ENCODE results near the gene HIF3A.

- TF ChIP-seq, protein P1, sequence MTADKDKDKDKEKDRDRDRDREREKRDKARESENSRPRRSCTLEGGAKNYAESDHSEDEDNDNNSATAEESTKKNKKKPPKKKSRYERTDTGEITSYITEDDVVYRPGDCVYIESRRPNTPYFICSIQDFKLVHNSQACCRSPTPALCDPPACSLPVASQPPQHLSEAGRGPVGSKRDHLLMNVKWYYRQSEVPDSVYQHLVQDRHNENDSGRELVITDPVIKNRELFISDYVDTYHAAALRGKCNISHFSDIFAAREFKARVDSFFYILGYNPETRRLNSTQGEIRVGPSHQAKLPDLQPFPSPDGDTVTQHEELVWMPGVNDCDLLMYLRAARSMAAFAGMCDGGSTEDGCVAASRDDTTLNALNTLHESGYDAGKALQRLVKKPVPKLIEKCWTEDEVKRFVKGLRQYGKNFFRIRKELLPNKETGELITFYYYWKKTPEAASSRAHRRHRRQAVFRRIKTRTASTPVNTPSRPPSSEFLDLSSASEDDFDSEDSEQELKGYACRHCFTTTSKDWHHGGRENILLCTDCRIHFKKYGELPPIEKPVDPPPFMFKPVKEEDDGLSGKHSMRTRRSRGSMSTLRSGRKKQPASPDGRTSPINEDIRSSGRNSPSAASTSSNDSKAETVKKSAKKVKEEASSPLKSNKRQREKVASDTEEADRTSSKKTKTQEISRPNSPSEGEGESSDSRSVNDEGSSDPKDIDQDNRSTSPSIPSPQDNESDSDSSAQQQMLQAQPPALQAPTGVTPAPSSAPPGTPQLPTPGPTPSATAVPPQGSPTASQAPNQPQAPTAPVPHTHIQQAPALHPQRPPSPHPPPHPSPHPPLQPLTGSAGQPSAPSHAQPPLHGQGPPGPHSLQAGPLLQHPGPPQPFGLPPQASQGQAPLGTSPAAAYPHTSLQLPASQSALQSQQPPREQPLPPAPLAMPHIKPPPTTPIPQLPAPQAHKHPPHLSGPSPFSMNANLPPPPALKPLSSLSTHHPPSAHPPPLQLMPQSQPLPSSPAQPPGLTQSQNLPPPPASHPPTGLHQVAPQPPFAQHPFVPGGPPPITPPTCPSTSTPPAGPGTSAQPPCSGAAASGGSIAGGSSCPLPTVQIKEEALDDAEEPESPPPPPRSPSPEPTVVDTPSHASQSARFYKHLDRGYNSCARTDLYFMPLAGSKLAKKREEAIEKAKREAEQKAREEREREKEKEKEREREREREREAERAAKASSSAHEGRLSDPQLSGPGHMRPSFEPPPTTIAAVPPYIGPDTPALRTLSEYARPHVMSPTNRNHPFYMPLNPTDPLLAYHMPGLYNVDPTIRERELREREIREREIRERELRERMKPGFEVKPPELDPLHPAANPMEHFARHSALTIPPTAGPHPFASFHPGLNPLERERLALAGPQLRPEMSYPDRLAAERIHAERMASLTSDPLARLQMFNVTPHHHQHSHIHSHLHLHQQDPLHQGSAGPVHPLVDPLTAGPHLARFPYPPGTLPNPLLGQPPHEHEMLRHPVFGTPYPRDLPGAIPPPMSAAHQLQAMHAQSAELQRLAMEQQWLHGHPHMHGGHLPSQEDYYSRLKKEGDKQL (CRISPR knock-in tag; IDR thresholded peaks at IDR 0.05; ENCODE audit: borderline replicate concordance), result no peak
- TF ChIP-seq EP300 (IDR thresholded peaks at IDR 0.05; ENCODE audit: low read length) (no peak), ZNF41 (CRISPR knock-in tag; conservative IDR thresholded peaks at IDR 0.05) (no peak), JUN (IDR thresholded peaks at IDR 0.05; ENCODE audit: borderline replicate concordance, low read depth, low read length) (no peak), JUN (CRISPR knock-in tag; IDR thresholded peaks at IDR 0.05; ENCODE audit: borderline replicate concordance) (no peak), POLR2G (IDR thresholded peaks at IDR 0.05; ENCODE audit: low read depth, low read length) (0 out of 2 replicates have a peak, but pooled peaks have one; percentile 29), MTF1 (CRISPR knock-in tag; IDR thresholded peaks at IDR 0.05; ENCODE audit: borderline replicate concordance) (no peak), SIN3B (IDR thresholded peaks at IDR 0.05; ENCODE audit: low read depth) (no peak)
- TF ChIP-seq, protein P2, sequence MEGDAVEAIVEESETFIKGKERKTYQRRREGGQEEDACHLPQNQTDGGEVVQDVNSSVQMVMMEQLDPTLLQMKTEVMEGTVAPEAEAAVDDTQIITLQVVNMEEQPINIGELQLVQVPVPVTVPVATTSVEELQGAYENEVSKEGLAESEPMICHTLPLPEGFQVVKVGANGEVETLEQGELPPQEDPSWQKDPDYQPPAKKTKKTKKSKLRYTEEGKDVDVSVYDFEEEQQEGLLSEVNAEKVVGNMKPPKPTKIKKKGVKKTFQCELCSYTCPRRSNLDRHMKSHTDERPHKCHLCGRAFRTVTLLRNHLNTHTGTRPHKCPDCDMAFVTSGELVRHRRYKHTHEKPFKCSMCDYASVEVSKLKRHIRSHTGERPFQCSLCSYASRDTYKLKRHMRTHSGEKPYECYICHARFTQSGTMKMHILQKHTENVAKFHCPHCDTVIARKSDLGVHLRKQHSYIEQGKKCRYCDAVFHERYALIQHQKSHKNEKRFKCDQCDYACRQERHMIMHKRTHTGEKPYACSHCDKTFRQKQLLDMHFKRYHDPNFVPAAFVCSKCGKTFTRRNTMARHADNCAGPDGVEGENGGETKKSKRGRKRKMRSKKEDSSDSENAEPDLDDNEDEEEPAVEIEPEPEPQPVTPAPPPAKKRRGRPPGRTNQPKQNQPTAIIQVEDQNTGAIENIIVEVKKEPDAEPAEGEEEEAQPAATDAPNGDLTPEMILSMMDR (IDR thresholded peaks at IDR 0.05 in 2 of 3, conservative IDR thresholded peaks at IDR 0.05 in 1 of 3; ENCODE audit: insufficient read depth in 2 of 3, low read depth in 1 of 3, low read length in 3 of 3), result no peak
Measured at GRCh38 chr19:46373491-46374359, 76.9 kb downstream of the HIF3A start.
